ENCODE results near the gene HSP90AB1.
A peak's percentile ranks its signal among the peaks of the same experiment; 100 is the strongest.

The HSP90AB1 gene

DNA sequence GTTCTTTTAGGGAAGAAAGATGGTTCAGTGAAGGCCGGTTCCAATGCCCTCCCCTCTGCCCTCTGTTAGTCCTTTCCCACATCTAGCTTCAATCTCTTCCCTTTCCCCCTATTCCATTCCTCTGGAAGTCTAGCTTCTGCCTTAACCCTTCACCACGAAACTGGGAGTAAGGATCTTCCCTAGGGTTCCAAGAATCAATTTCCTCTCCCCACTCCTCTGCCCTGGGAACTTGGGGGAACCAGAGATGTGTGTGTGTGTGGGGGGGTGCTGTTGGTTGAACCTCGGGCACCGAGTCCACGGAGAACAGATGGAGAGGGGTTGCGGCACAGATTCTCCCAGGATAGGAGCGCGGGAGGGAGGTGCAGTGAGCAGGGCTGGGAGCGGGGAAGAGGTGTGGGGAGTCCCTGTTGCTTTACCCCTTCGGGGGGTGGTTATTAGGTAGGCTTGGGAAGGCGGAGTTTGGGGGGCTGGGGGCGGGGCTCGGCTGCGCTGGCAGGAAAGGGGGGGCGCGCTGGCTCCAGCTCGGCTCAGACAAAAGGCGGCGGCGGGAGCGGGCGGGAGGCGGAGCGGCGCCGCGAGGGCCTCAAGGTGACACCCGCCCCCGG, 23.1 kb downstream of the HSP90AB1 start, which contains the start of gene TMEM151B:
TSS of gene TMEM151B (plus strand) at position 530 of the 605 bp plus-strand sequence. CDS start 293 bp downstream, outside the sequence.
- DNase-seq, result no peak

GRCh38 chr6:44270526-44271405, 23.9 kb downstream of the HSP90AB1 start:
- DNase-seq, result no peak

DNA sequence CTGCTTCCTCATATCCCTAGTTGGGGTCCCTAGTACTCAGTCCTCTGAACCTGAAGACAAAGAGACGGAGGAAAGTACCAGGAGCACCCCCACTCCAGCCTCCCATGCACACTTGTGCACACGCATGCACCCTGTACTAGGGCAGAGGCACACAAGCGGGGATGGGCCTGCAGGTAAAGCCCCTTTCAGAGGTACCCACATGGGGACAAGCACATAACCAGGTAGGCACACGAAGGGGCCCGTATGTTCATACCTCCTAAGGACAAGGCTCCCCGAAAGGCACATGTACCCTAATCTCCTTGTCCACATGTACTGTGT, 24.5 kb downstream of the HSP90AB1 start:
- DNase-seq, result no peak

GRCh38 chr6:44271914-44272313, 25.0 kb downstream of the HSP90AB1 start:
- no peak for DNase-seq

- DNase-seq, result no peak
These were observed 25.6 kb downstream of the HSP90AB1 start for GRCh38 chr6:44272529-44272928.

DNA sequence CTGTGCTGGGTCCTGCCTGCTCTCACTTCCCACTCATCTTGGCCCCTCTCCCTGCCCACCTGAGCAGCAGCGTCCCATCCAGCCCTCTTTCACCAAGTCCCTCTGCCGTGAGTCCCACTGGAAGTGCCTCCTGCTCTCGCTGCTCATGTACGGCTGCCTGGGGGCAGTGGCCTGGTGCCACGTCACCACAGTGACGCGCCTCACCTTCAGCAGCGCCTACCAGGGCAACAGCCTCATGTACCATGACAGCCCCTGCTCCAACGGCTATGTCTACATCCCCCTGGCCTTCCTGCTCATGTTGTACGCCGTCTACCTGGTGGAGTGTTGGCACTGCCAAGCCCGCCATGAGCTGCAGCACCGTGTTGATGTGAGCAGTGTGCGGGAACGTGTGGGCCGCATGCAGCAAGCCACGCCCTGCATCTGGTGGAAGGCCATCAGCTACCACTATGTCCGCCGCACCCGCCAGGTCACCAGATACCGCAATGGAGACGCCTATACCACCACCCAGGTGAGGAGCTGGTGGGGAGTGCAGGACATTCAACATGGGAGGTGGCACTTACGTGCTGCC, 26.2 kb downstream of the HSP90AB1 start:
- no peak for DNase-seq

GRCh38 chr6:44273617-44274016, 26.7 kb downstream of the HSP90AB1 start:
- no peak for DNase-seq

- DNase-seq, result no peak
These were observed 28.4 kb downstream of the HSP90AB1 start for GRCh38 chr6:44275271-44275748.

DNA sequence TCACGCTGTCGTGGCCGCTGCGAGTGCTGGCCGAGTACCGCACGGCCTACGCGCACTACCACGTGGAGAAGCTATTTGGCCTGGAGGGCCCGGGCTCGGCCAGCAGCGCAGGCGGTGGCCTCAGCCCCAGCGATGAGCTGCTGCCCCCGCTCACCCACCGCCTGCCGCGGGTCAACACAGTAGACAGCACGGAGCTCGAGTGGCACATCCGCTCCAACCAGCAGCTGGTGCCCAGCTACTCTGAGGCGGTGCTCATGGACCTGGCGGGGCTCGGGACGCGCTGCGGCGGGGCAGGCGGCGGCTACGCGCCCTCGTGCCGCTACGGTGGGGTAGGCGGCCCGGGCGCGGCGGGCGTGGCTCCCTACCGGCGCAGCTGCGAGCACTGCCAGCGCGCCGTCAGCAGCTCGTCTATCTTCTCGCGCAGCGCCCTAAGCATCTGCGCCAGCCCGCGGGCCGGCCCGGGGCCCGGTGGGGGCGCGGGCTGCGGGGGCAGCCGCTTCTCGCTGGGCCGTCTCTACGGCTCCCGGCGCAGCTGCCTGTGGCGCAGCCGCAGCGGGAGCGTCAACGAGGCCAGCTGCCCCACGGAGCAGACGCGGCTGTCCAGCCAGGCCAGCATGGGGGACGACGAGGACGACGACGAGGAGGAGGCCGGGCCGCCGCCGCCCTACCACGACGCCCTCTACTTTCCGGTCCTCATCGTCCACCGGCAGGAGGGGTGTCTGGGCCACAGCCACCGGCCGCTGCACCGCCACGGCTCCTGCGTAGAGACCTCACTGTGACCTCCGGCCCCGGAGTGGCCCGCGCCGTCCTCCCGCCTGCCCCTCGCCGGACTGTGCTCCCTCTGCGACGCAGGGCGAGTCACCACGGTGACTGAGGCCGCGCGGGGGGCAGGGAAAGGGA, 29.1 kb downstream of the HSP90AB1 start:
- DNase-seq, result no peak

DNA sequence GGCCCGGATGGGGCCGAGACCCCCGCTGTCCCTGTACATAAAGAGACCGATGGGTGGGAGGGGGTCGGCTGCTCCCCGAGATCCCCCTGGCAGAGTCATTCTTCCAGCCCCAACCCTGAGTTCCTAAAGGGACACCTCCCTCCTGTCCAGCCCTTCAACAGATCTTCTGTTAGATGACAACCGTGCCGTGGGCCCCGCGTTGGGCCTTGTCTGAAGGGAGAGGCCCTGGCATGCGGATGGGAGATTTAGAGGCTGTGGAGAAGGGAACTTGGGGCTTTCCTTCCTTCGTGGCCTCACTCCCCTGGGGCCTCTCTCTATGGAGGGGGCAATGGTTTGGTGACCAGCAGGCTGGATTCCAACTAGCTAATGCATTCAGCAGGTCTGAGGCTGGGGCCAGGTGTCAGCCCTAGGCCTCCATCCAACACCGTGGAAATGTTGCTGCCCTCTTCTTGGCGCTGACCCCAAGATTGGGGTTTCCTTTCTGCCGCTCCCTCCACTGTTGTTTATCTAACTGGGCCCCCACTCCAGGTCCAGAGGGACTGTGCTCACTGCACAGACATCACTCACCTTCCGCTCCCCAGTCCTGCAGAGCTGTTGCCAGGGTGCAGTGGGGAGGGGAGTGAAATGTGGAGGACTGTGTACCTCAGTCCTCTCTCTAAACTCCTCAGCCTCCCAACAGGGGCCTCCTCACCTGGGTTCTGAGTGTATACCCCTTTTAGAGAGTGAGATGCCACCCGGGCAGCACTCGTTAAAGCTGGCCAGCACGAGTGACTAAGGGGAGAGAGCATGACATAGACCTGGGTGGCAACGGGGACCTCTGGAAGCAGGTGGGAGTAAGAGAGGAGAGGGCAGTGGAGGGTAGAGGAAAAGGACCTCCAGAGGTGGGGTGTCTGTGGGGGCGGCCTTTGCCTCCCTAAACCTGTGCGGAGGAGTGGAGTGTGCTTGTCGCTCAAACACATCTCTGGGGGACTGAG, 30.1 kb downstream of the HSP90AB1 start:
- no peak for DNase-seq

- DNase-seq, result no peak
These were observed 30.9 kb downstream of the HSP90AB1 start for GRCh38 chr6:44277763-44278162.

DNA sequence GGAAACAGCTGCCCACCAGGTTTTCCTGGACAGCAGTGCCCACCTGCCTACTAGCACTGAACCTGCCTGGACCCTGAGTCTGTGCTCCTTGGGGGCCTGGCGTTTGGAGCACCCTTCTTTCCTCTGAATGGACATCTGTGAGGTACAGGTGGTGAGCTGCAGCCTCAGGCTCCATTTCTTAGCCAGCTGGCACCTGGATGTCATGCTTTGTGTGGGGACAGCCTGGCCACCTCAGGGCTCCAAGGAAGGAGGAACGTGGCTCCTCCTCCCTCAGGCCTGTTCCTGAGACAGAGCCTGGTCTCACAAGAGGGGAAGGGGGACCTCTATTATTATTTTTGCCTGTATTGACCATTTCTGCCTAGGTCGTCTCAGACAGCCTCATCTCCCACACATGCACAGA, 31.4 kb downstream of the HSP90AB1 start:
- no peak for DNase-seq

- peak; percentile 33 for DNase-seq
These were observed 32.1 kb downstream of the HSP90AB1 start for GRCh38 chr6:44278774-44279697.

- no peak for DNase-seq
These were observed 37.2 kb downstream of the HSP90AB1 start for GRCh38 chr6:44284121-44284520.

DNA sequence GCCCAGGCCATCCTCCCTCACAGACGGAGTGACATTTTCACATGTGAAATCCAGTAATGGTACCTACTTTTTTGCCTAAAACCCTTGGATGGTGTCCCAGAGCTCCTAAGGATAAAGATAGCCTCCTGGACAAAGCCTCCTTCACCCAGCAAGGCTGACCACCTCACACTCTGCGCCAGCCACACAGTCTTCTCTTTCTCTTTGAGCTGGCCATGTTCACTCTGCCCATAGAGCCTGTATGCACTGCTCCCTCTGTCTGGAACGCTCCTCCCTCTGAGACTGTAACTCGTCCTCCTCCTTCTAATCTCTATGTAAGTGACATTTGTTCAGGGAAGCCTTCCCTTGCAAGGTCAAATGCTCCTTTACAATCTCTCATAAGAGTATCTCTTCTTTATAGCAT, 38.0 kb downstream of the HSP90AB1 start:
- DNase-seq, result no peak

DNA sequence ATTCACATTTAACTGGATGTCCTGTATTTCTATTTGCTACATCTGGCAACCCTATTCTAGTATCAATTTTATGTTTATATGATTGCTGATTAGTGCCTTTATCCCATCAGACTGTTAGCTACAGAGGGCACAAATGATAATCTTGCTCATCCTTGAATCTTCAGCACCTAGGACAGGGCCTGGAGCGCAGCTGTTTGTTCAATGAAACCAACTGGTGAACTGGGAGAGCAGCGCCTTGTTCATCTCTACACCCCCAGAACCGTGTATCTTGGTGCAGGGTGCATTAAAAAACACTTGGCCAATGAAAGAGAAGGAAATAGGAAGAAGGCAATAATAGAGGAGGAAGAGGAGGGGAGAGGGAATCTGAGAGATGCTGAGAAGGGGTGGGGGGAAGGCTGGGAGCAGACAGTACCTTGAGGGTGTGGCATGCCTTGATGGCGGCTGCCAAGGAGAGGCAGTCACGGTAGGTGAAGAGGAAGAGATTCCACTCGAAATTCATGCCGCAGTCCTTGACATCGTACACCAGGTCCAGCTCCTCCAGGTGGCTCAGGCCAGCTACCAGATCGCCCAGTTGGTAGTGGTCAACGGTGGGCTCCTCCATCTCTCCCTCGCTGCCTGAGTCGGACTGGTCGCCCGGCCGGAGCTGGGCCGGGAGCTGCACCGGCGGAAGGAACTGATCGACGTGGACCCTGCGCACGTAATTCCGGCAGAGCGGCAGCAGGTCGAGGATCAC, 38.8 kb downstream of the HSP90AB1 start:
- no peak for DNase-seq

DNA sequence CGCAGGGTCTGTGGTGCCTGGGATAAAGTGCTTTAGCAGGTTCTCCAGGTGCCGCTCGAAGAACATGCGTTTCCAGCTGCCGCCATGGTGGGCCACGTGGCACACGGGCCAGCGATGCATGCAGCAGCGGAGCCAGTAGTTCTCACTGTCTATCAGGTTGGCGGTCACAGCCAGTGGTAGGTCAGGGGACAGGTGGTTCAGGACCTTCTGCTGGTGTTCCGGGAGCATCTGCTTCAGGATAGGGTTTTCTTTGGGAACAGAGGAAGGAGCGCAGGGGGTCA, 39.3 kb downstream of the HSP90AB1 start:
- DNase-seq, result no peak

DNA sequence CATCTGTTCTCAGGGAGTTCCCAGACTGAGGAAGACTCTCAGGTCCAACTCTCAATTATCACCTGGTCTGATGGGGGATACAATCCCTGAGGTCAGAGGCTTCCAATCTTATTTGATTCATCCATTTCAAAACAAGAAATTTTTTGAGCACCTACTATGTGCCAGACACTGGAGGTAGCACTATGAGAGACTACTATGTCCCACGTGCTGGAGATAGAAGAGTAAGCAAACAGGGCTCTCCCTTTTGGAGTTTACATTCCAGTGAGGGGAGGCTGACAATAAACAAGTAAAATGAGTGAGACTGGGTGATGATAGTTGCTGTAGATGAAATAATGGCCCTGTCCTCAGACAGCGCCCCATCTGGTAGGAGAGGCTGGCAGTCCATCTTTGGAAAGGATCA, 39.8 kb downstream of the HSP90AB1 start:
- no peak for DNase-seq

GRCh38 chr6:44289726-44290260, 42.9 kb downstream of the HSP90AB1 start:
- no peak for DNase-seq

GRCh38 chr6:44291841-44292240, 44.9 kb downstream of the HSP90AB1 start:
- no peak for DNase-seq

All from T1000 (cell line).